GM19468 (cell line): ENCODE results near the gene CEMIP.

Experiments used
- ATAC-seq: cut with Tn5 transposase; IDR thresholded peaks from one replicate; pipeline ENCODE4 v1.9.1; 2021; ENCODE audit warnings: mild to moderate bottlenecking, moderate library complexity, moderate number of reproducible peaks; ENCODE audit not compliant: unreplicated experiment; ENCODE audit errors: extremely low read depth

The CEMIP gene

GRCh38 chr15:80839764-80840130 lies 60.6 kb downstream of the CEMIP start:
- no peak for ATAC-seq

GRCh38 chr15:80840182-80841130 lies 61.3 kb downstream of the CEMIP start:
- no peak for ATAC-seq

GRCh38 chr15:80841541-80841940 lies 62.4 kb downstream of the CEMIP start:
- ATAC-seq = no peak

- no peak for ATAC-seq
Observed at GRCh38 chr15:80844011-80844732, 65.0 kb downstream of the CEMIP start.

GRCh38 chr15:80846031-80846815 lies 67.1 kb downstream of the CEMIP start:
- ATAC-seq = no peak

- ATAC-seq = no peak
Observed at GRCh38 chr15:80849308-80849707, 70.1 kb downstream of the CEMIP start.

- no peak for ATAC-seq
Observed at GRCh38 chr15:80850941-80851451, 71.8 kb downstream of the CEMIP start.

GRCh38 chr15:80852676-80853075 lies 73.5 kb downstream of the CEMIP start:
- ATAC-seq = no peak

- no peak for ATAC-seq
Observed at GRCh38 chr15:80854104-80854503, 74.9 kb downstream of the CEMIP start.

- no peak for ATAC-seq
Observed at GRCh38 chr15:80855206-80855605, 76.0 kb downstream of the CEMIP start.

- ATAC-seq = no peak
Observed at GRCh38 chr15:80856400-80856799, 77.2 kb downstream of the CEMIP start.

- no peak for ATAC-seq
Observed at GRCh38 chr15:80856809-80857377, 77.7 kb downstream of the CEMIP start.

GRCh38 chr15:80861731-80862170 lies 82.6 kb downstream of the CEMIP start:
- ATAC-seq = no peak

GRCh38 chr15:80864666-80865065 lies 85.5 kb downstream of the CEMIP start:
- no peak for ATAC-seq

- ATAC-seq = no peak
Observed at GRCh38 chr15:80866936-80867335, 87.8 kb downstream of the CEMIP start.

- ATAC-seq = no peak
Observed at GRCh38 chr15:80870366-80870765, 91.2 kb downstream of the CEMIP start.

GRCh38 chr15:80870893-80871292 lies 91.7 kb downstream of the CEMIP start:
- ATAC-seq = no peak

- ATAC-seq = no peak
Observed at GRCh38 chr15:80871858-80872257, 92.7 kb downstream of the CEMIP start.

- ATAC-seq = no peak
Observed at GRCh38 chr15:80873366-80873952, 94.3 kb downstream of the CEMIP start.
